CMK (cell line): ENCODE results near the gene BPIFB1.

Experiments used
- DNase-seq: peaks from one replicate; pipeline ENCODE4 v3.0.0-alpha.2; 2010; ENCODE audit warnings: low read depth

BPIFB1 gene

DNA sequence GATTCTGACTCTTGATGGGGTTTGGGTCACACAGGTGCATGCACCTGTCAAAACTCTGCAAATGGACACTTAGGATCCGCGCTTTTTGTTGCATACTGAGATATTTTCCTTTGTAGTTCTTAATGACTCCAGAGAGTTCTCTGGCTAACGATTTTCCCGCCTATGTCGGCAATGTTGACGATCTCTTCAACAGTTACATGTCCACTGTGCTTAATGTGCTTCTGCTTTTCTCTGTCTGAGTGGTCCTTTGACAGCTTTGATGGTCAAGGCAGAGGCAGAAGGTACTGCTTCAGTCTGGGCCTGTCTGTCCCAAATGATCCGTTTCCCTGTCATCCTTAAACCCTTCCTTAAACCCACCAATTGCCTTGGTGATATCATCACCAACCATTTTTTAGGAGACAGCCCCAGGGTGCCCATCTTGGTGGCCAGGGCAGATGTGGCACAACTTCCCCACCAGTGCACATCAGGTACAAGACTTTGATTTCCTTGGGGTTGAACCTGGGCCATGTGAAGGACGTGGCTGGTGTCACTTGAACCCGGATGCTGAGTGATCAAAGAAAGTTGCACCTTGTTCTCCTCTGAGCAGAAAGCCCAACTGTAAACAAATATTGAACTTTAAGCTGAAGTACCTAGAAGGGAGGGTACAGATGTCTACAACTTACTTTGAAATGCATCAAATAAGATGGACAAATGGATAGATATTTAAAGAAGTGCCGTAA, 10.7 kb upstream of the BPIFB1 start:
- DNase-seq: no peak

GRCh38 chr20:33273117-33273851, 9.7 kb upstream of the BPIFB1 start:
- DNase-seq: no peak

GRCh38 chr20:33275215-33275614, 7.8 kb upstream of the BPIFB1 start:
- no peak for DNase-seq

- no peak for DNase-seq
Measured at GRCh38 chr20:33275871-33276270, 7.1 kb upstream of the BPIFB1 start.

- DNase-seq: no peak
Measured at GRCh38 chr20:33276303-33277113, 6.5 kb upstream of the BPIFB1 start.

DNA sequence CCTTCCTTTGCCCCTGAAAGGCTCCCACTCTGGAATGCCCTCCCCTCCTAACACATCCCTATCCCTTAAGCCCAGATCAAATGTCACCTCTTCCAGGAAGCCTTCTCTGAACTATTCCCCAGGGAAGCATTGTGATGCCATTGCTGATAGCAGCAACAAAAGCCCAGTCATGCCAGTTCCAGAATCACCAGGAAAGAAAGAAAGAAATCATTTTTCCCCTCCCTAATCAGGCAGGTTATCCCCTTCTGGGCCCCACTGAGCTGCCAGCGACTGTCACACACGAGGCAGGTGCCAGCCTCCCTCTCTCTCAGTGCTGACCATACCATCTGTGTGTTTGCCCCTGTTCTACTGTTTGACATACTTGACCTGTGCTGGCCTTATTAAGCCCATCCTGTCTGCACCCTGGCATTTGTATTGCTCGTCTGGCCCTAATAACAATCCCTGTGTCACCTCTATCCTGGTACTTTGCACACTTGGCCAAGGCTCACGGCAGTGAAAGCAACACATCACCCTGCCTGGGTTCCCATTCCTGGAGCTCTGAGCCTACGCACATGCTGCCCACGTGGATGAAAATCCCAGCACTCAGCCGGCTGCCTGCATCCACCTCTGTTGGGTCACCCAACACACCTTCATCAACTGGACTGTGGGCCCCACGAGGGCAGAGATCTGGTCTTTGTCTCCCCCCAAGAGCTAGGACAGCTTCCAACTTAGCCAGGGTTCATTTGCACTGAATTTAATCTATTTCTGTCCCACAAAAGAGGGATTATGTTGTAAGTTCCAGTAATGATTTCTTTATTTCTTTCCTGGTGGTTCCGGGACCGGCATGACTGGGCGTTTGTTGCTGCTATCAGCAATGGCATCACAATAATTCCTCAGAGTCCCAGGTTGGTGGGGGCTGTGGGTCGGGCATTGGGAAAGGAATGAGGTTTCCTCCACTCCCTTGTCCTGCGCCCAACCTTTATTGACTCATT, 5.3 kb upstream of the BPIFB1 start:
- no peak for DNase-seq

GRCh38 chr20:33278700-33279099, 4.3 kb upstream of the BPIFB1 start:
- DNase-seq: no peak

GRCh38 chr20:33279261-33279910, 3.6 kb upstream of the BPIFB1 start:
- no peak for DNase-seq

DNA sequence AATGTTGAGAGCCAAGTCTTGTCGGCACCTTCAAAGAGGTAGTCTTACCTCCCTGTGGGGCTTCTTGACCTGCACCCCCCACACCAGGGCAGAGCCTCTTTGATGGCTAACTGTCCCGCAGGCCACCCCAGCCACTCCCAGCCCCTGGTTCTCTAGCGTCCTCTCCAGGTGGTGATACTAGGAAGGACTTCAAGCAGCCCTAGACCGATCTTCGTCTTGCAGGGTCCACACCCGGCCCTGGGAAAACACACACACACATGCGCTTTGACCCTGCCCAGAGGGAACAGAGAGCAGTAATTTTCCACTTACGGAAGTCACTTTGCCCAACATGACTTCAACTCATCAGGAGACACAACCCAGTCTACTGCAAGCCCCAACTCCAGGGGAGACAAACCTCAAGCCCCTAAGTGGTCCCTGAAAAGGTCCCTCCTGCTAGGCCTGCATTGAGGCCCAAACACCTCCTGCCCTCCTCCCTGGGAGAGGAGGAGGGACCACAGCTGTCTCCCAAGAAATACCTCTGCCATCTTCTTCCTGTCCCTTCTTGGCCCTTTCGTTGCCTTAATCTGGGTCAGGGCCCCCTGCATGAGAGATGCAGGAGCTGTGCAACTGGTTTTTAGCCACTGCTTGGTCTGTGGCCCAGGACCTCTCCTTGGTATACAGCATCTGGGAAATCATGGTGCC, 2.9 kb upstream of the BPIFB1 start:
- no peak for DNase-seq

- DNase-seq: no peak
Measured at GRCh38 chr20:33280775-33281174, 2.2 kb upstream of the BPIFB1 start.

- no peak for DNase-seq
Measured at GRCh38 chr20:33281550-33282146, 1.4 kb upstream of the BPIFB1 start.

GRCh38 chr20:33282196-33282934, 649 bp upstream of the BPIFB1 start:
- no peak for DNase-seq

GRCh38 chr20:33284284-33284683, 1.3 kb downstream of the BPIFB1 start:
- no peak for DNase-seq

DNA sequence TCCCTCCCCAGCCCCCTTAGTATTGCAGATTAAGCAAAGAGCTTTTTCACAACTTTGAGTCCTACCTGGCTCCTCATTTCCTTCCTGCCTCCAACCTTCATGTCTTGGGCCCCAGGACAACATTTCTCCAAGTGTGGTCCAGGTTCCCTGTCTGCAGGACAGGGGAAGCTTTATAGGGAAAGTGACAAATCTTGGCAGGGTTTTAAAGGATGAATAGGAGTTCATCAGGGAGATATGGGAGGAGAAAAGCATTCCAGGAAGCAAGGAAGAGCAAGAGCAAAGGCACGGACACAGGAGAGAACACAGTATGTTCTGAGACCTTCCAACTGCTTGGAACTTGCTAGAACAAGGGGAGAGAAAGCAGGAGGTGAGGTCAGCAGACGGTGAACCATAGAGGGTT, 1.9 kb downstream of the BPIFB1 start:
- DNase-seq: no peak

DNA sequence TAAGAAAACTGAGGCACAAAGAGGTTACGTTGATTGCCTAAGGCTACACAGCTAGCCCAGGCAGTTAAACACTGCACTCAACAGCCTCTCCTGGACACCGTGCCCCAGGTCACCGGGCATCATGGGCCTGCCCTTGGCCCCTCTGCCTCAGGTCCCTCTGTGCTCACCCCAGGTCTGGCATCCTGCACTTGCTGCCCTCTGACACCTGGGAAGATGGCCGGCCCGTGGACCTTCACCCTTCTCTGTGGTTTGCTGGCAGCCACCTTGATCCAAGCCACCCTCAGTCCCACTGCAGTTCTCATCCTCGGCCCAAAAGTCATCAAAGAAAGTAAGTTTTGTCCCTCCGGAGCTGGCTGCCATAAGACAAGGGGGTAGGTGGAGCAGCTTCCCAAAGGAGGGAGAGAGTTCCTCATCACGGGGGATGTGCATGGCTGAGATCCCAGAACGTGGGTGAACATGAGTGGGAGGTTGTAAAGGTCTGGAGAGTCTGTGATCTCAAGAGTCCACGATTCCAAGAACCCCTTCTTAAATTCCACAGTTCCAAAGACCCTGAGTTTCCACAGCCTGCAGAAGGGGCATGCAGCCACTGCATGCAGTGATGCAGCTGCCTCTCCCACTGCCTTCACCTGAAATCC, 3.0 kb downstream of the BPIFB1 start:
- DNase-seq: no peak

DNA sequence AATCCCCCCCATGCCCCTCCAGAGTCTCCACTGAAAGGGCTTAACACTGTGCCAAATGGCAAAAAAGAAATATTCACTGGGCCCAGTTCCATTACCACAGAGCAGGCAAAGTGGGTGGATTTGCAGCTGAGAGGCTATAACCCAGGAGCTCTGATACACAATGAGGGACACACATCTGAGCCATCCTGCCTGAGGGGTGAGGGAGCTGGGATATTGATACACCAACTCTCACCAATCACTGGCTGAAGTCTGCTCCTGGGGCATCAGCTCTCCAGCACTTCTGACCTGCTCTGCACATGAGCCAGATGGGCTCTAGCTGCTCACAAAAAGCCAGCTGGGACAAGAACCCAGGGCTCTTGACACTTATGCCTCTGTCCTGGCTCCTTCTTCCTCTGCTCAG, 4.9 kb downstream of the BPIFB1 start:
- DNase-seq: no peak

DNA sequence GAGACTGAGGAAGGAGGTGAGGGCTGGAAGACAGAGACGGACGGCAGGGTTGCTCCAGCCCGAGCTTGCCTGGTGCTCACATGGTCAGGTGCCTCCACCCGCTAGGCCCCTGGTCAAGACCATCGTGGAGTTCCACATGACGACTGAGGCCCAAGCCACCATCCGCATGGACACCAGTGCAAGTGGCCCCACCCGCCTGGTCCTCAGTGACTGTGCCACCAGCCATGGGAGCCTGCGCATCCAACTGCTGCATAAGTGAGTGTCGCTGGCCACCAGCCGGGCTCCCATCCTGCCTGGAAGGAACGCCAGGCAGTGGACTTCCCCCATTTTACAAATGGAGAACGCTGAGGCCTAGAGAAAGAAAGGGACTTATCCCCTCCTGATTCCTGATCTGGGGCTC, 7.8 kb downstream of the BPIFB1 start:
- DNase-seq: no peak

GRCh38 chr20:33291416-33291815, 8.4 kb downstream of the BPIFB1 start:
- no peak for DNase-seq

DNA sequence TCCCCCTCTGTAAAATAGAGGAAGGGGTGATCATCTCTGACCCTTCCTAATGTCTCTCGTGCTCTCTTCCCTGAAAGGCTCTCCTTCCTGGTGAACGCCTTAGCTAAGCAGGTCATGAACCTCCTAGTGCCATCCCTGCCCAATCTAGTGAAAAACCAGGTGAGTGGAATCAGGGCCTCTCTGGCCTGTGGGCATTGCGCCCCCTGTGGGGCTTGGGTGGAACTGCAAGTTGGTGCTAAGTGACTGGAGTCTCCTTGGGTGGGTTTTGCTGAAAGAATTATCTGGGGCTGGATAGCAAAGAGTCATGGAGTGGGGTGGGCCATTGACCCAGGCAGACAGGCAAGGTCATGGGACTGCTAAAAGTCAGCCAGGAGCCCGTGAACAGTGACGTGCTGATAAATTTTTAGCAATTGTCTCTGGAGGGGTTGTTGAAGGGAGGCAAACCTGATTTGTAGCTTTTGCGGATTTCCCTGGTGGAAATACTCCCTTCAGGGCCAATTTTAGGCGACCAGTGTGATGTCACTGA, 8.9 kb downstream of the BPIFB1 start:
- DNase-seq: peak; percentile 32
